GM12892 (cell line): ENCODE data around the gene SRPRA.

Experiments used
- DNase-seq: peaks from one replicate; pipeline ENCODE4 v3.0.0; 2011; ENCODE audit not compliant: insufficient read length
- FAIRE-seq: peaks from 2 replicates; lab custom pipeline; 2011; peaks lifted over from hg19 to GRCh38; lab: Jason Lieb, UNC
- POLR2A ChIP-seq: IDR thresholded peaks from 2 replicates; pipeline ENCODE4 v1.6.1; 2011; ENCODE audit warnings: low read depth, low read length, control low read depth
- POLR2AphosphoS5 ChIP-seq: IDR thresholded peaks from 2 replicates; pipeline ENCODE4 v1.6.1; 2011; ENCODE audit warnings: low read depth, low read length, control low read depth
- TAF1 ChIP-seq: IDR thresholded peaks from 2 replicates; pipeline ENCODE4 v1.6.1; 2011; ENCODE audit warnings: low read depth, mild to moderate bottlenecking, control low read depth, low read length, borderline replicate concordance

The SRPRA gene

GRCh38 chr11:126282736-126283591 is 14.3 kb upstream of the SRPRA start, which contains the start of gene TIRAP:
Gene TIRAP (plus strand): TSS chr11:126283093. CDS start chr11:126290895, 7,802 bp downstream.
- TF ChIP-seq POLR2AphosphoS5 (no peak), POLR2A (peak; percentile 73; the same call in 1 of the 2 replicates), TAF1 (0 out of 2 replicates have a peak, but pooled peaks have one; percentile 11)
- FAIRE-seq: peak; percentile 89
- peak; percentile 62 for DNase-seq

- DNase-seq: no peak
- peak; percentile 84 for FAIRE-seq
- TF ChIP-seq TAF1 (no peak), POLR2AphosphoS5 (no peak), POLR2A (no peak)
Observed at GRCh38 chr11:126282361-126282735, 13.7 kb upstream of the SRPRA start.

GRCh38 chr11:126281666-126282175 is 13.0 kb upstream of the SRPRA start:
- FAIRE-seq: no peak
- no peak for DNase-seq
- TF ChIP-seq POLR2A: no peak
- no peak for TF ChIP-seq POLR2AphosphoS5
- TF ChIP-seq TAF1: no peak

GRCh38 chr11:126281245-126281644 is 12.6 kb upstream of the SRPRA start:
- no peak for FAIRE-seq
- DNase-seq: no peak
- TF ChIP-seq TAF1 (no peak), POLR2AphosphoS5 (no peak), POLR2A (no peak)

- TF ChIP-seq TAF1 (no peak), POLR2A (no peak)
- DNase-seq (no peak), FAIRE-seq (no peak)
Observed at GRCh38 chr11:126280595-126280994, 11.9 kb upstream of the SRPRA start.

GRCh38 chr11:126279191-126279590 is 10.5 kb upstream of the SRPRA start:
- no peak for DNase-seq
- no peak for TF ChIP-seq POLR2A
- TF ChIP-seq POLR2AphosphoS5: no peak
- no peak for TF ChIP-seq TAF1
- no peak for FAIRE-seq

- DNase-seq (no peak), FAIRE-seq (no peak)
- TF ChIP-seq TAF1: no peak
- TF ChIP-seq POLR2A: no peak
- no peak for TF ChIP-seq POLR2AphosphoS5
Observed at GRCh38 chr11:126277780-126278179, 9.1 kb upstream of the SRPRA start.

- DNase-seq: no peak
- TF ChIP-seq TAF1 (no peak), POLR2AphosphoS5 (no peak), POLR2A (no peak)
- no peak for FAIRE-seq
Observed at GRCh38 chr11:126277322-126277721, 8.6 kb upstream of the SRPRA start.

- no peak for FAIRE-seq
- TF ChIP-seq TAF1 (no peak), POLR2AphosphoS5 (no peak), POLR2A (no peak)
- no peak for DNase-seq
Observed at GRCh38 chr11:126268361-126268707, 361 bp downstream of the SRPRA start.

GRCh38 chr11:126267650-126268049 is 1.0 kb downstream of the SRPRA start:
- TF ChIP-seq POLR2A: no peak
- no peak; the same call in 1 of the 2 replicates for TF ChIP-seq POLR2AphosphoS5
- no peak for TF ChIP-seq TAF1
- FAIRE-seq (no peak), DNase-seq (no peak)

- peak; percentile 82 for FAIRE-seq
- TF ChIP-seq POLR2AphosphoS5: peak; percentile 26; the same call in 1 of the 2 replicates
- no peak; the same call in none of the 2 replicates for TF ChIP-seq POLR2A
- TF ChIP-seq TAF1: no peak
- no peak for DNase-seq
Observed at GRCh38 chr11:126265811-126266210, 2.9 kb downstream of the SRPRA start.

- DNase-seq: no peak
- FAIRE-seq: no peak
- TF ChIP-seq POLR2A (no peak), TAF1 (no peak), POLR2AphosphoS5 (no peak; the same call in 1 of the 2 replicates)
Observed at GRCh38 chr11:126263489-126263888, 5.2 kb downstream of the SRPRA start.
